ENCODE data around the gene SLFN12. TPM values are rescaled to one million over a fixed set of nuclear protein-coding genes. Genes with fewer than 3 reads are reported as not detected.

The SLFN12 gene
- total RNA-seq, 6 donors from 2014 or later, result 7.0 to 26.2 (median 12.3) TPM

- Histone ChIP-seq H3K9me3 (no peaks in the 10 kb centered on the region), H3K4me3 (no peak overlapping the region), H3K27me3 (no peaks in the 10 kb centered on the region), H3K27ac (no peak overlapping the region), H3K4me1 (peaks cover 0 to 9% (median 7%) of the 10 kb centered on the region in 4 donors), H3K36me3 (peaks cover 0 to 73% (median 8%) of the 10 kb centered on the region in 4 donors)
- TF ChIP-seq EP300 (IDR thresholded peaks at IDR 0.05), result no peak
- TF ChIP-seq CTCF (IDR thresholded peaks at IDR 0.05), result no peak
- TF ChIP-seq POLR2A (IDR thresholded peaks at IDR 0.05), result no peak
- no peak for TF ChIP-seq POLR2AphosphoS5 (IDR thresholded peaks at IDR 0.05)
- no peak for DNase-seq
- WGBS, 2 donors, result 33 to 42% methylated on average over 1 of the region's 1 CpG
- no peak for ATAC-seq (ENCODE audit: low FRiP score in 2 of 2)
These were observed 71.3 kb downstream of the SLFN12 start for GRCh38 chr17:35361027-35361426.

Small RNA genes lying within 50 kb of the gene (small RNA-seq; reads per million reads assigned to genes)
- gene AC060766.3, result 0 reads per million in 4 donors
- gene AC060766.5, result 0 to 0.12 (median 0) reads per million in 4 donors

Other genes starting within 250 kb of the SLFN12 start
- gene SLC35G3, start 238.1 kb downstream of the SLFN12 start, total RNA-seq, result not detected
- 10 to 100 TPM; 26.7 to 48.5 (median 43.2) TPM for gene SLFN5, start 189.4 kb downstream of the SLFN12 start, total RNA-seq
- gene SLFN11, start 58.9 kb downstream of the SLFN12 start, total RNA-seq, result 100 to 1,000 TPM in 2 of 6 donors, 10 to 100 TPM in 4; 33.6 to 101 (median 57.0) TPM
- gene SLFN13, start 16.3 kb upstream of the SLFN12 start, total RNA-seq, result 10 to 100 TPM in 4 of 6 donors, 1 to 10 TPM in 2; 9.1 to 46.8 (median 19.2) TPM
- 10 to 100 TPM in 2 of 6 donors, 1 to 10 TPM in 4; 2.5 to 26.2 (median 5.9) TPM for gene SLFN12L, start 105.2 kb upstream of the SLFN12 start, total RNA-seq
- 1 to 10 TPM in 1 of 6 donors, under 1 TPM in 4, not detected in 1; 0.09 to 1.8 (median 0.30) TPM for gene SLFN14, start 128.3 kb upstream of the SLFN12 start, total RNA-seq
- gene PEX12, start 146.1 kb upstream of the SLFN12 start, total RNA-seq, result 1 to 10 TPM; 3.8 to 6.6 (median 5.2) TPM
- gene AP2B1, start 154.8 kb upstream of the SLFN12 start, total RNA-seq, result 100 to 1,000 TPM in 3 of 6 donors, 10 to 100 TPM in 3; 52.7 to 140 (median 101) TPM

All from upper lobe of left lung (tissue), 6 donors.